Osteocyte (in vitro differentiated cells): ENCODE data around the gene GPX5. TPM values are rescaled to one million over a fixed set of nuclear protein-coding genes. Genes with fewer than 3 reads are reported as not detected.

Experiments used
- DNase-seq: peaks from one replicate; pipeline ENCODE4 v3.0.0; 2021; ENCODE audit warnings: mixed read lengths; ENCODE audit not compliant: unreplicated experiment; ENCODE audit errors: extremely low spot score
- H3K27ac Mint-ChIP-seq: one replicate; pipeline ENCODE4 v1.8.0; 2021; ENCODE audit warnings: mild to moderate bottlenecking, mixed read lengths; ENCODE audit not compliant: unreplicated experiment
- H3K27me3 Mint-ChIP-seq: one replicate; pipeline ENCODE4 v1.8.0; 2021; ENCODE audit warnings: mixed read lengths; ENCODE audit not compliant: unreplicated experiment
- H3K36me3 Mint-ChIP-seq: one replicate; pipeline ENCODE4 v1.8.0; 2021; ENCODE audit warnings: mixed read lengths; ENCODE audit not compliant: unreplicated experiment
- H3K4me1 Mint-ChIP-seq: one replicate; pipeline ENCODE4 v1.8.0; 2021; ENCODE audit warnings: mixed read lengths; ENCODE audit not compliant: unreplicated experiment
- H3K4me3 Mint-ChIP-seq: one replicate; pipeline ENCODE4 v1.8.0; 2021; ENCODE audit warnings: mild to moderate bottlenecking, moderate library complexity, mixed read lengths; ENCODE audit not compliant: unreplicated experiment
- H3K9me3 Mint-ChIP-seq: one replicate; pipeline ENCODE4 v1.8.0; 2021; ENCODE audit warnings: mixed read lengths; ENCODE audit not compliant: unreplicated experiment
- CTCF ChIP-seq: fragments of 200-600 bp; sonication (generic); IDR thresholded peaks from 2 replicates; pipeline ENCODE4 v1.5.0; 2021; ENCODE audit warnings: antibody characterized with exemption, mild to moderate bottlenecking, moderate library complexity
- total RNA-seq: library from RNA; stranded (reverse); gene quantifications from 2 replicates; pipeline ENCODE4 v1.2.1, GENCODE V29; 2021

The GPX5 gene
- total RNA-seq, 1 donor from 2014 or later, result not detected

DNA sequence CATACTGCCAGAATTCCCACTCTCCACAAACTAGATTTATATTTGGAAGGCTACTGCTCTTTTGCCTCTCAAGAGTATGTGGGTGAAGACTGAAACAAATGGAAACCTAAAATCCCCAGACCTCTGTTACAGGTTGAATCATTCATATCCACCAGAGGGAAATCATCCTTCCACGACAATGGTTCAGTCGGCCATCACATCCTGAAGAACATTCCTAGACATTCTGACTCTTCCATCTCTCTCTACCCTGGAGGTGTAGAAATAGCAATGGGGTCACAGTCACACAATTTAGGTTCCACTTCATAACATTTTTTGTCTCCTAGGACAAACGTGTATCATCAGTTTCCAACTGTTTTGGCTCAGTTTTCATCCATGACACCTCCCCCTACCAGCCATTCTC is 8.6 kb downstream of the GPX5 start:
- Mint-ChIP-seq H3K4me1 (no peaks in the 10 kb centered on the region), H3K9me3 (no peaks in the 10 kb centered on the region), H3K27ac (no peak overlapping the region), H3K27me3 (peaks cover 21% of the 10 kb centered on the region), H3K36me3 (no peaks in the 10 kb centered on the region), H3K4me3 (no peak overlapping the region)
- TF ChIP-seq CTCF, result no peak
- no peak for DNase-seq

- TF ChIP-seq CTCF, result no peak
- H3K27me3 Mint-ChIP-seq, result peaks cover 20% of the 10 kb centered on the region
- no peak overlapping the region for H3K27ac Mint-ChIP-seq
- H3K4me1 Mint-ChIP-seq, result no peaks in the 10 kb centered on the region
- H3K36me3 Mint-ChIP-seq, result no peaks in the 10 kb centered on the region
- no peaks in the 10 kb centered on the region for H3K9me3 Mint-ChIP-seq
- no peak overlapping the region for H3K4me3 Mint-ChIP-seq
- no peak for DNase-seq
Observed at GRCh38 chr6:28534875-28535274, 9.2 kb downstream of the GPX5 start.

DNA sequence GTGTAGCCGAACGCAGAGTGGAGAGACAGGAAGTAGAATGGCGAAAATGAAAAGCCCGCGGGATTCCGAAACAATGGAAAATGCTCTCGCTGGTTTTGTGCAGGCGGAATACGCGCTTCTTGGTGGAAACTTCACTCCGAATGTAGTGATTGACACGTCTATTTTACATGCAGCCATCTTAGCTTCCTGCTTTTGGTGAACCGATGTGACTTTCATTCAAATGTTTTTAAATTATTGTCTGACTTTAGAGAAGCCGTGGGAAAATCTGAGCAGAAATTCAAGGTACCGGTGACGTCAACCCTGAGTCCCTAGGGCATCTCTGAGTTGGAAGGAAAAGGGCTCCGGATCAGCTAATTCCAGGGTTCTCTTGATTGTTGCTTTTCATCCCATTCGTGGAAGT is 11.4 kb downstream of the GPX5 start:
- H3K4me1 Mint-ChIP-seq, result peaks cover under 1% of the 10 kb centered on the region
- no peak for DNase-seq
- H3K36me3 Mint-ChIP-seq, result no peaks in the 10 kb centered on the region
- H3K27ac Mint-ChIP-seq, result no peak overlapping the region
- H3K27me3 Mint-ChIP-seq, result peaks cover 20% of the 10 kb centered on the region
- H3K4me3 Mint-ChIP-seq, result peak overlapping the region; percentile 47
- H3K9me3 Mint-ChIP-seq, result no peaks in the 10 kb centered on the region
- TF ChIP-seq CTCF, result no peak

DNA sequence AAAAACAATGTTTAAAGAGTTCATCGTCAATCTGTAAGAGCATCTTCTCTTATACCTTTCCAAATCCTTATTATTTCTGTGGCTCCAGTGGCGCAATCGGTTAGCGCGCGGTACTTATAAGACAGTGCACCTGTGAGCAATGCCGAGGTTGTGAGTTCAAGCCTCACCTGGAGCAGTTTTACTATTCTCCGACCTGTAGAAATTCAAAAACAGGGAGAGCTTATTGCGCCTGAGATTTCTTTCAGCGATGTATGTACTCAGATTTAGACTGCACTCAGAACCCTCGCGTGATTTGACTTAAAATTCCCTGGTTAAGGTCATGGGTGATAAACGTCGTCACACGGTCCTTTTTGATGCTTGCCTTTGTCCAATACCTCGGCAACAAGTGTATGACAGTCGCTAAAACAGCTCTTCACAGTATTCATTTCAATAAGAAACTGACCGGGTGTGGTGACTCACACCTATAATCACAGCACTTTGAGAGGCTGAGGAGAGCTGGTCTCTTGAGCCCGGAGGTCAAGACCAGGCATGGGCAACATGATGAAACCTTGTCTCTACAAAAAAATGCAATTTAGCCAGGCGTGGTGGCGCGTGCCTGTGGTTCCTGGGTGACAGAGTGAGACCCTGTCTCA is 11.9 kb downstream of the GPX5 start:
- no peak for DNase-seq
- peaks cover 20% of the 10 kb centered on the region for H3K27me3 Mint-ChIP-seq
- H3K27ac Mint-ChIP-seq, result no peak overlapping the region
- no peaks in the 10 kb centered on the region for H3K9me3 Mint-ChIP-seq
- H3K36me3 Mint-ChIP-seq, result no peaks in the 10 kb centered on the region
- H3K4me3 Mint-ChIP-seq, result peak overlapping the region; percentile 47
- no peak for TF ChIP-seq CTCF
- H3K4me1 Mint-ChIP-seq, result peaks cover 6% of the 10 kb centered on the region

DNA sequence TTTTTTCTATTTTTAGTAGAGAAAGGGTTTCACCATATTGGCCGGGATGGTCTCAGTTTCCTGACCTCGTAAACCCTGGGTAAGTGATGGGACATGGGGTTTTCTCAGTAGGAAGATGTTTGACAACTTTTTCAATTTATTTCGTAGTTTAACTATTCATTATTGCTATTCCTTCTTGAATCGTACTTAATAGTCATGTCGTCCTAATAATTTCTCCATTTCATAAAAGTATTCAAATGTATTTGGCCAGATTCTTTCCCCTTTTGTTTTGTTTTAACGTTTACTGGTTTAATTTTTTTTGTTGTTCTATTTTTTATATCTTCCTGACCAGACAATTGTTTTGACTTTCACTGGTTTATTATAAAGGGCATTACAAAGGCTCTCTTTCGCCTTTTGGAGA is 16.3 kb downstream of the GPX5 start:
- no peaks in the 10 kb centered on the region for H3K9me3 Mint-ChIP-seq
- no peaks in the 10 kb centered on the region for H3K36me3 Mint-ChIP-seq
- no peak overlapping the region for H3K4me3 Mint-ChIP-seq
- H3K27ac Mint-ChIP-seq, result no peak overlapping the region
- no peak for DNase-seq
- peaks cover 20% of the 10 kb centered on the region for H3K27me3 Mint-ChIP-seq
- H3K4me1 Mint-ChIP-seq, result peaks cover 12% of the 10 kb centered on the region
- TF ChIP-seq CTCF, result no peak
